Hepatocyte (in vitro differentiated cells): ENCODE results near the gene HTRA1. TPM values are rescaled to one million over a fixed set of nuclear protein-coding genes. Genes with fewer than 3 reads are reported as not detected.

Experiments
- DNase-seq: peaks from one replicate; pipeline ENCODE4 v3.0.0-alpha.2; 2016; ENCODE audit warnings: low spot score
- H2AFZ ChIP-seq: fragments of 200-600 bp; sonication (generic); 2 replicates; pipeline ENCODE4 v1.6.0; 2016; ENCODE audit warnings: antibody characterized with exemption, mild to moderate bottlenecking
- H3K27ac ChIP-seq: fragments of 200-600 bp; sonication (generic); 2 replicates; pipeline ENCODE4 v1.5.1; 2016; ENCODE audit warnings: mild to moderate bottlenecking
- H3K27me3 ChIP-seq: fragments of 200-600 bp; sonication (generic); 2 replicates; pipeline ENCODE4 v1.6.1; 2016
- H3K36me3 ChIP-seq: fragments of 200-600 bp; sonication (generic); replicated peaks from 2 replicates; pipeline ENCODE4 v1.5.1; 2016; ENCODE audit warnings: low read depth; ENCODE audit not compliant: insufficient read depth
- H3K4me1 ChIP-seq: fragments of 200-600 bp; sonication (generic); 2 replicates; pipeline ENCODE4 v1.5.1; 2016; ENCODE audit warnings: mild to moderate bottlenecking, moderate library complexity; ENCODE audit not compliant: insufficient read depth
- H3K4me2 ChIP-seq: fragments of 200-600 bp; sonication (generic); 2 replicates; pipeline ENCODE4 v1.6.0; 2016
- H3K4me3 ChIP-seq: fragments of 200-600 bp; sonication (generic); 2 replicates; pipeline ENCODE4 v1.5.1; 2016; ENCODE audit warnings: mild to moderate bottlenecking
- H3K79me2 ChIP-seq: fragments of 200-600 bp; sonication (generic); 2 replicates; pipeline ENCODE4 v1.6.0; 2017; ENCODE audit warnings: mild to moderate bottlenecking
- H3K9me2 ChIP-seq: fragments of 200-600 bp; sonication (generic); replicated peaks from 2 replicates; pipeline ENCODE4 v1.6.0; 2017; ENCODE audit warnings: mild to moderate bottlenecking; ENCODE audit not compliant: insufficient read depth
- H3K9me3 ChIP-seq: fragments of 200-600 bp; sonication (generic); 2 replicates; pipeline ENCODE4 v1.5.1; 2016; ENCODE audit warnings: low read depth, mild to moderate bottlenecking
- H4K20me1 ChIP-seq: fragments of 200-600 bp; sonication (generic); 2 replicates; pipeline ENCODE4 v1.6.0; 2016; ENCODE audit warnings: mild to moderate bottlenecking; ENCODE audit not compliant: insufficient read depth, poor library complexity, severe bottlenecking
- EZH2 ChIP-seq: fragments of 200-600 bp; sonication (generic); IDR thresholded peaks from 2 replicates; pipeline ENCODE4 v1.6.1; 2016; ENCODE audit warnings: antibody characterized with exemption, mild to moderate bottlenecking, borderline replicate concordance
- EZH2phosphoT487 ChIP-seq: fragments of 200-600 bp; sonication (generic); IDR thresholded peaks from one replicate; pipeline ENCODE4 v1.6.1; 2018; ENCODE audit warnings: antibody characterized with exemption, mild to moderate bottlenecking, low read depth, moderate library complexity; ENCODE audit not compliant: unreplicated experiment, severe bottlenecking
- WGBS: methylation state at CpG from one replicate; pipeline ENCODE4 v1.1.6; 2016; ENCODE audit warnings: low lambda C conversion rate; ENCODE audit errors: missing lambda C conversion rate; 5-methylcytosine and 5-hydroxymethylcytosine counted together
- polyA plus RNA-seq: library from polyadenylated mRNA; unstranded; fragments of >200 nt; fragmentation: Nextera tagmentation; extraction: Ambion mirVana; gene quantifications from 2 replicates; pipeline ENCODE4 v1.2.1, GENCODE V29; 2016
- total RNA-seq: library from RNA; depleted of rRNA; stranded (reverse); fragments of >200 nt; gene quantifications from 2 replicates; pipeline ENCODE4 v1.2.3, GENCODE V29; 2014
- TF ChIP-seq, protein P1 (sequence below): fragments of 200-600 bp; sonication (generic); IDR thresholded peaks from 2 replicates; pipeline ENCODE4 v1.5.1; 2016; ENCODE audit warnings: antibody characterized with exemption, mild to moderate bottlenecking; ENCODE audit not compliant: poor library complexity

The HTRA1 gene
- total and polyA plus RNA-seq, 2 experiments from 2014 or later = 91.9 to 160 TPM

DNA sequence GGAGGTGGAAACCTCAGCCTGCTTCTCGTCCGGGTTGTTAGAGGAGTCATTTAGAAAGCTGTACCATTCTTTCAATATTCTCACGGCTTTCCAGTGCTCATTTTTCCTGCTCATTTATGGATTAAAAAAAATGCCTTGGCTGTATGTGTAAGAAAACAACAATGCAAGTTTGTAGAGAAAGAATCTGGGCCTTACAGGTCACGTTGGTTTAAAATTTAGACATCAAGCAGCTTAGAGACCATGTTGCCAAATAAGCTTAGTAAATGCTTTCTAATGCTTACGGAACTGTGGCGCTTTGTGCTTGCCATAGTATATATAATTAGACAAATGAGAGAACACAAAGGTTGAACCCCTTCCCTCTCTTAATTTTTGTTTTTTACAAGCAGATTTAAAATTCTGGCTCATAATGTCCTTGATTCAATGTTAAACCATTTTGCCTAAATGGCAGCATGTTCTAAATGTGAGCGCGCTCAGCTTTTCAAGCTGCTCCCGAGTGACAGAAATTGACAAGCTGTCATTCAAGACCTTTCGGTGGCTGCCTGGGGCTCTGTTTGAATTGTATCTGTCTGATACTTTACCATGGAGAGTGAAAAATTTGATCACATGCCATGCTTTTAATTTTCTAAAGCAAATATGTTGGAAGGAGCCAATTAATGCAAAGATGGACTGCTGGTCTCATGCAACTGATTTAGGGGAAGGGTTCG, 5.8 kb upstream of the HTRA1 start:
- Histone ChIP-seq H3K27ac (no peak overlapping the region), H3K4me2 (no peak overlapping the region), H3K4me3 (no peak overlapping the region), H4K20me1 (no peaks in the 10 kb centered on the region), H3K9me2 (no peaks in the 10 kb centered on the region), H2AFZ (no peak overlapping the region), H3K4me1 (peaks cover 2% of the 10 kb centered on the region), H3K27me3 (peaks cover 14% of the 10 kb centered on the region), H3K36me3 (no peaks in the 10 kb centered on the region), H3K79me2 (no peaks in the 10 kb centered on the region), H3K9me3 (no peaks in the 10 kb centered on the region)
- 76% methylated on average over 11 of the region's 11 CpGs for WGBS
- no peak for DNase-seq
- TF ChIP-seq, protein P1, sequence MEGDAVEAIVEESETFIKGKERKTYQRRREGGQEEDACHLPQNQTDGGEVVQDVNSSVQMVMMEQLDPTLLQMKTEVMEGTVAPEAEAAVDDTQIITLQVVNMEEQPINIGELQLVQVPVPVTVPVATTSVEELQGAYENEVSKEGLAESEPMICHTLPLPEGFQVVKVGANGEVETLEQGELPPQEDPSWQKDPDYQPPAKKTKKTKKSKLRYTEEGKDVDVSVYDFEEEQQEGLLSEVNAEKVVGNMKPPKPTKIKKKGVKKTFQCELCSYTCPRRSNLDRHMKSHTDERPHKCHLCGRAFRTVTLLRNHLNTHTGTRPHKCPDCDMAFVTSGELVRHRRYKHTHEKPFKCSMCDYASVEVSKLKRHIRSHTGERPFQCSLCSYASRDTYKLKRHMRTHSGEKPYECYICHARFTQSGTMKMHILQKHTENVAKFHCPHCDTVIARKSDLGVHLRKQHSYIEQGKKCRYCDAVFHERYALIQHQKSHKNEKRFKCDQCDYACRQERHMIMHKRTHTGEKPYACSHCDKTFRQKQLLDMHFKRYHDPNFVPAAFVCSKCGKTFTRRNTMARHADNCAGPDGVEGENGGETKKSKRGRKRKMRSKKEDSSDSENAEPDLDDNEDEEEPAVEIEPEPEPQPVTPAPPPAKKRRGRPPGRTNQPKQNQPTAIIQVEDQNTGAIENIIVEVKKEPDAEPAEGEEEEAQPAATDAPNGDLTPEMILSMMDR = no peak
- TF ChIP-seq EZH2phosphoT487 = no peak
- TF ChIP-seq EZH2 = no peak

DNA sequence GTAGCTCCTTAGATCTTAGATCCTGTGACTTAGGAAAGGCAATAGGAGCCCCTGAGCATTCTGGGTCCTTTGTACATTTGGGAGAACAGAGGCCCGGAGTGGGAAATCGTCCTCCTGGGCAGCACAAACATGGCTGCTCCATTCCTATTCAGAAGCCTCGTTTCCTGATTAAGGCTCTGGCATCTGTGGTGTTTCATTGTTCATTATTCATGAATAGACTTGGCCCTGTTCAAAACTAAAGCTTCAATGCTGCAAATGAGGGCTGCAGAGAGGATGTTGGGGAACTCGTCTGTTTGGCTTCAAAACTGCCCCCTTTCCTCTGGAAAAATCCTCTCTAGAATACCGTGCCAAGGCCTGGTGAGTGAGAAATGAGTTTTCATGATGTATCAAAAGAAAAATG, 3.4 kb upstream of the HTRA1 start:
- H2AFZ ChIP-seq = no peak overlapping the region
- TF ChIP-seq EZH2 = no peak
- TF ChIP-seq EZH2phosphoT487 = no peak
- TF ChIP-seq, protein P1 = no peak
- peaks cover 7% of the 10 kb centered on the region for H3K4me1 ChIP-seq
- no peaks in the 10 kb centered on the region for H3K9me2 ChIP-seq
- no peaks in the 10 kb centered on the region for H3K9me3 ChIP-seq
- 88% methylated on average over 5 of the region's 5 CpGs for WGBS
- peaks cover 30% of the 10 kb centered on the region for H3K27me3 ChIP-seq
- H3K79me2 ChIP-seq = no peaks in the 10 kb centered on the region
- DNase-seq = no peak
- H4K20me1 ChIP-seq = no peaks in the 10 kb centered on the region
- H3K4me2 ChIP-seq = no peak overlapping the region
- H3K4me3 ChIP-seq = no peak overlapping the region
- H3K27ac ChIP-seq = no peak overlapping the region
- H3K36me3 ChIP-seq = no peaks in the 10 kb centered on the region

DNA sequence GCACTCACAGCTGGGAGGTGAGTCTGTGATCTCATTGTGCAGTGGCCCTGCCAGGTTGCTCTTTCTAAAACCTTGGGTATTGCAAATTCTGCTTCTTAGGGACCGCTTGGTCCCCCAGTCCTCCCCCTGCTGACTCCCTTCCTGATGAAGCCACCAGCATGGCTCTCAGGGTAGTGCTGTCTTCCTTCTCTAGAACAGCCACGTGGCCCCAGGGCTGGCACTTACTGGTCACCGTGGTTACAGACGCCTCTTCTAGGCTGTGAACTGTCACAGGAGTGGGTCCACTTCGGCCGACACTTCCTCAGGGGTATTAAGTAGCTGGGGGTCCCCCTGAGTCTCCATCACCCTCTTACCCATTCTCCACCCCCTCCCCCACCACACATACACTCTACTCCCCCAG, 2.7 kb upstream of the HTRA1 start:
- no peak overlapping the region for H3K4me2 ChIP-seq
- peaks cover 7% of the 10 kb centered on the region for H3K4me1 ChIP-seq
- no peaks in the 10 kb centered on the region for H4K20me1 ChIP-seq
- DNase-seq = no peak
- H3K27ac ChIP-seq = no peak overlapping the region
- WGBS = 76% methylated on average over 6 of the region's 6 CpGs
- no peak overlapping the region for H3K4me3 ChIP-seq
- no peak overlapping the region for H2AFZ ChIP-seq
- no peaks in the 10 kb centered on the region for H3K36me3 ChIP-seq
- H3K9me3 ChIP-seq = no peaks in the 10 kb centered on the region
- peaks cover 37% of the 10 kb centered on the region for H3K27me3 ChIP-seq
- H3K79me2 ChIP-seq = no peaks in the 10 kb centered on the region
- no peaks in the 10 kb centered on the region for H3K9me2 ChIP-seq
- TF ChIP-seq EZH2 = no peak
- TF ChIP-seq, protein P1 = no peak
- TF ChIP-seq EZH2phosphoT487 = no peak
